ENCODE measurements around the gene NR2F6.

DNA sequence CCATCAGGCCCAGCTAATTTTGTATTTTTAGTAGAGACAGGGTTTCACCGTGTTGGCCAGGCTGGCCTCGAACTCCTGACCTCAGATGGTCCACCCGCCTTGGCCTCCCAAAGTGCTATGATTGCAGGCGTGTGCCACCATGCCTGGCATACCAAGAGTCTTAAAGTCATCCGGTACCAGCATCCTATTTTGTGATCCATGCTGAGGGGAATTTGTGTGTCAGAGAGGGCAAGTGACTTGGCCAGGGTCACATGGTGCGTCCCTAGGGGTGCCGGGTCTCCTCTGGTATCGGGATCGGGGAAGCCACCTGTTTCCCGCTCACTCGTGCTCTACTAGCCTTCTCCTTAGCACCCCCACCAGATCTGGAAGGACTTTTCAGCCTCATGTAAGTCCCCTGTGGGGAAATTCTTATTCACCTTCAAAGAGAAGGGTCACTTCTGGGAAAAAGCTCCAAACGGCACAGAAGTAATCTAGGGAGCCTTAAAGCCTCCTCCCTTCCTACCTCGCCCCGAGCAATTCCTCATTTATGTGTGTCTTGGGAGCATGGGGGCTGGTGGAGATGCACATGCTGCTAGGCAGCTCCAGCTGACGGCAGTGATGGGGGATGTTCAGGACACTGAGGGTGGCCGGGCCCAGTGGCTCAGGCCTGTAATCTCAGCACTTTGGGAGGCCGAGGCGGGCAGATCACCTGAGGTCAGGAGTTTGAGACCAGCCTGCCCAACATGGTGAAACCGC is 29.9 kb upstream of the NR2F6 start:
- TF ChIP-seq ARNTL (CRISPR knock-in tag; IDR thresholded peaks at IDR 0.05; ENCODE audit: borderline replicate concordance, low read depth) (no peak), ESRRG (CRISPR knock-in tag; IDR thresholded peaks at IDR 0.05) (no peak), CSDC2 (CRISPR knock-in tag; IDR thresholded peaks at IDR 0.05) (no peak), TCF4 (CRISPR knock-in tag; IDR thresholded peaks at IDR 0.05; ENCODE audit: borderline replicate concordance) (no peak), ZFP30 (CRISPR knock-in tag; IDR thresholded peaks at IDR 0.05) (no peak), ZFP3 (CRISPR knock-in tag; IDR thresholded peaks at IDR 0.05) (no peak), RARB (CRISPR knock-in tag; IDR thresholded peaks at IDR 0.05) (no peak), OSR1 (CRISPR knock-in tag; IDR thresholded peaks at IDR 0.05) (no peak), ISL1 (CRISPR knock-in tag; IDR thresholded peaks at IDR 0.05) (no peak), ZC3H10 (CRISPR knock-in tag; IDR thresholded peaks at IDR 0.05) (no peak)
- TF ChIP-seq, protein P1, sequence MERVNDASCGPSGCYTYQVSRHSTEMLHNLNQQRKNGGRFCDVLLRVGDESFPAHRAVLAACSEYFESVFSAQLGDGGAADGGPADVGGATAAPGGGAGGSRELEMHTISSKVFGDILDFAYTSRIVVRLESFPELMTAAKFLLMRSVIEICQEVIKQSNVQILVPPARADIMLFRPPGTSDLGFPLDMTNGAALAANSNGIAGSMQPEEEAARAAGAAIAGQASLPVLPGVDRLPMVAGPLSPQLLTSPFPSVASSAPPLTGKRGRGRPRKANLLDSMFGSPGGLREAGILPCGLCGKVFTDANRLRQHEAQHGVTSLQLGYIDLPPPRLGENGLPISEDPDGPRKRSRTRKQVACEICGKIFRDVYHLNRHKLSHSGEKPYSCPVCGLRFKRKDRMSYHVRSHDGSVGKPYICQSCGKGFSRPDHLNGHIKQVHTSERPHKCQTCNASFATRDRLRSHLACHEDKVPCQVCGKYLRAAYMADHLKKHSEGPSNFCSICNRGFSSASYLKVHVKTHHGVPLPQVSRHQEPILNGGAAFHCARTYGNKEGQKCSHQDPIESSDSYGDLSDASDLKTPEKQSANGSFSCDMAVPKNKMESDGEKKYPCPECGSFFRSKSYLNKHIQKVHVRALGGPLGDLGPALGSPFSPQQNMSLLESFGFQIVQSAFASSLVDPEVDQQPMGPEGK (CRISPR knock-in tag; IDR thresholded peaks at IDR 0.05; ENCODE audit: borderline replicate concordance), result no peak
- TF ChIP-seq, protein P2, sequence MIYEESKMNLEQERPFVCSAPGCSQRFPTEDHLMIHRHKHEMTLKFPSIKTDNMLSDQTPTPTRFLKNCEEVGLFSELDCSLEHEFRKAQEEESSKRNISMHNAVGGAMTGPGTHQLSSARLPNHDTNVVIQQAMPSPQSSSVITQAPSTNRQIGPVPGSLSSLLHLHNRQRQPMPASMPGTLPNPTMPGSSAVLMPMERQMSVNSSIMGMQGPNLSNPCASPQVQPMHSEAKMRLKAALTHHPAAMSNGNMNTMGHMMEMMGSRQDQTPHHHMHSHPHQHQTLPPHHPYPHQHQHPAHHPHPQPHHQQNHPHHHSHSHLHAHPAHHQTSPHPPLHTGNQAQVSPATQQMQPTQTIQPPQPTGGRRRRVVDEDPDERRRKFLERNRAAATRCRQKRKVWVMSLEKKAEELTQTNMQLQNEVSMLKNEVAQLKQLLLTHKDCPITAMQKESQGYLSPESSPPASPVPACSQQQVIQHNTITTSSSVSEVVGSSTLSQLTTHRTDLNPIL (CRISPR knock-in tag; IDR thresholded peaks at IDR 0.05; ENCODE audit: low read depth), result no peak
- TF ChIP-seq, protein P3, sequence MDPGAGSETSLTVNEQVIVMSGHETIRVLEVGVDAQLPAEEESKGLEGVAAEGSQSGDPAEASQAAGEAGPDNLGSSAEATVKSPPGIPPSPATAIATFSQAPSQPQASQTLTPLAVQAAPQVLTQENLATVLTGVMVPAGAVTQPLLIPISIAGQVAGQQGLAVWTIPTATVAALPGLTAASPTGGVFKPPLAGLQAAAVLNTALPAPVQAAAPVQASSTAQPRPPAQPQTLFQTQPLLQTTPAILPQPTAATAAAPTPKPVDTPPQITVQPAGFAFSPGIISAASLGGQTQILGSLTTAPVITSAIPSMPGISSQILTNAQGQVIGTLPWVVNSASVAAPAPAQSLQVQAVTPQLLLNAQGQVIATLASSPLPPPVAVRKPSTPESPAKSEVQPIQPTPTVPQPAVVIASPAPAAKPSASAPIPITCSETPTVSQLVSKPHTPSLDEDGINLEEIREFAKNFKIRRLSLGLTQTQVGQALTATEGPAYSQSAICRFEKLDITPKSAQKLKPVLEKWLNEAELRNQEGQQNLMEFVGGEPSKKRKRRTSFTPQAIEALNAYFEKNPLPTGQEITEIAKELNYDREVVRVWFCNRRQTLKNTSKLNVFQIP (CRISPR knock-in tag; IDR thresholded peaks at IDR 0.05; ENCODE audit: borderline replicate concordance, low read depth), result no peak
